Astrocyte of the cerebellum (primary cell): ENCODE measurements around the gene ROR2.

Source experiments
- DNase-seq: peaks from one replicate; pipeline ENCODE4 v3.0.0-alpha.2; 2011; ENCODE audit warnings: low read depth
- H3K4me3 ChIP-seq: 2 replicates; pipeline ENCODE4 v1.5.1; 2011; ENCODE audit warnings: mild to moderate bottlenecking, low read depth, low read length, moderate library complexity
- in situ Hi-C: cut with HindIII; loops from 2 replicates; pipeline ENCODE4 v1.10.0; 2017; ENCODE audit warnings: low sequenced_read_pairs
- TF ChIP-seq, protein P1 (sequence below): IDR thresholded peaks from 2 replicates; pipeline ENCODE4 v1.5.1; 2012; ENCODE audit warnings: low read length, low read depth, moderate library complexity, mild to moderate bottlenecking; ENCODE audit errors: missing control alignments

ROR2 gene

DNA sequence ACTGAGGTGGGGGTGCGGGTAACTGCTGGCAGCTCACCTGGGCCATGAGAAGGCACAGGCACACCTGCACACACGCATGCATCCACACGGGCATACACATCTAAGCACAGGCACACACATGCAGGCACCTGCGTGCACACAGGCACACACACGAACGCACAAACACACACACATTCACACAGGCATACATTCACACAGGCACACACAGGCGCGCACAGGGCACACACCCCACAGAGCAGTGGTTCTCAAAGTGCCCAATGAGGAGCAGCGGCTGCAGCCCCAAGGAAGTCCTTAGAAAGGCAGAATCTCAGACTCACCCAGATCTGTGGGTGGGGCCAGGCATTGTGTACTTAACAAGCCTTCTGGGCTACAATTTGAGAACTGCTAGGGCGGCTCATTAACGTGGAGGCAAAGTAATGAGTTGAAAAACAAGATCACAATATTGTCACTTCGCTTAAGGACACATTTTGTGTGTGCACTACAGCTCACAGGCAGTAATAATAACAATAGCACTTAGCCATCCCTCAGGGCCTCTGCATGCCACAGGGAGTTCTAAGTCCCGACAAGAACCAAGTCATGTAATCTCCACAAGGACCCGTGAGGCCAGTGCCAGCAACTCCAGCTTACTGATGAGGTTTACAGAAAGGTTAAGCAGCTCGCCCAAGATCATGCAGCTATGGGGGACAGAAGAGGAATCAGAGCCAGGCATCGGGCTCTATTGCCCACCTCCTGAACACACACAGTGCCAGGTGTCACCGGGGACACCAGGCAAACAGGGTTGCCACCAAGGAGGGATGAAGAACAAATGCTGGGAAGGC, 91.6 kb downstream of the ROR2 start:
- no peak for DNase-seq
- in situ Hi-C loops = no loop called here
- TF ChIP-seq, protein P1, sequence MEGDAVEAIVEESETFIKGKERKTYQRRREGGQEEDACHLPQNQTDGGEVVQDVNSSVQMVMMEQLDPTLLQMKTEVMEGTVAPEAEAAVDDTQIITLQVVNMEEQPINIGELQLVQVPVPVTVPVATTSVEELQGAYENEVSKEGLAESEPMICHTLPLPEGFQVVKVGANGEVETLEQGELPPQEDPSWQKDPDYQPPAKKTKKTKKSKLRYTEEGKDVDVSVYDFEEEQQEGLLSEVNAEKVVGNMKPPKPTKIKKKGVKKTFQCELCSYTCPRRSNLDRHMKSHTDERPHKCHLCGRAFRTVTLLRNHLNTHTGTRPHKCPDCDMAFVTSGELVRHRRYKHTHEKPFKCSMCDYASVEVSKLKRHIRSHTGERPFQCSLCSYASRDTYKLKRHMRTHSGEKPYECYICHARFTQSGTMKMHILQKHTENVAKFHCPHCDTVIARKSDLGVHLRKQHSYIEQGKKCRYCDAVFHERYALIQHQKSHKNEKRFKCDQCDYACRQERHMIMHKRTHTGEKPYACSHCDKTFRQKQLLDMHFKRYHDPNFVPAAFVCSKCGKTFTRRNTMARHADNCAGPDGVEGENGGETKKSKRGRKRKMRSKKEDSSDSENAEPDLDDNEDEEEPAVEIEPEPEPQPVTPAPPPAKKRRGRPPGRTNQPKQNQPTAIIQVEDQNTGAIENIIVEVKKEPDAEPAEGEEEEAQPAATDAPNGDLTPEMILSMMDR = no peak
- no peak overlapping the region for H3K4me3 ChIP-seq

DNA sequence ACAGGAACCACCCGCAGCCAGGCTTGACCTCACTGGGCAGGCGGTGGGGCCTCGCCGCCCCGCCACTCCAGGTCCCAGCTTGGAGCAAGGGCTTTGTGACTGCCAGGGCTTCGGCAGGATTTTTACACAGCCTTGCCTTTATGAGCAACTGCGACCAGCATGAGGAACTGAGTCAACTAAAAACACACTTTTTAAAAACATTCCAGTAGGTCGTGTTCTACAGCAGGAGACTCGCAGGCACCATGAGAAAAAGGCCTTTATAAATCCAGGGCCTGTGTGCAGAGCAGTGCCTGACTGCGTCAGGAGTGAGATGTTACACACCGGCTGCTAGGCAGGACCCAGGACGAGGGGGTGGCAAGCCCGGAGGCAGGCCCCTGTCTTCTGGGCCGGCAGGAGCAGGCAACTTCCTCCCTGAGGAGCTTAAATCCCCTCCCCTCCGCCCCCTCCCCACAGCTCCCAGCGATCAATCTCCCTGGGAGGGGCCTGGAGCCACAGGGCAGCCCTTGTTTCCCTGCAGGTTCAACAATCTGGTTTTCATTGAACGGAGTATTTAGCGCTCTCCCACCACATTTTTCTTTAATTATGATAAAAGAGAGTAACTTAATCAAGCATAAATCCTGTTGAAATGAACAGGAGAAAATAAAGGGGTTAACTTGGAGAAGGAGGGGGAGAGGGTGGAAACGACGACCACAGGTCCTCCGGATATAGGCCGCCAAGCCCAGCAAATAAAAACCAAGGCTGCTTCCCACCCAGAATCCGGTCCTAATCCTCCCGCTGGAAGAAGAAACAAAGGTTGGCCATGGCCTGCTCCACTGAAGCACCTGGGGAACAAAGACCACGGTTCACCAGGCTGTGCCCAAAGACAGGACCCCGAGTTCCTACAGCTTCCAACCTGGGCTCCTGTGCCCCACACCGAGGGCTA, 92.5 kb downstream of the ROR2 start:
- H3K4me3 ChIP-seq = no peak overlapping the region
- TF ChIP-seq, protein P1 = no peak
- DNase-seq = no peak
- in situ Hi-C loops = no loop called here

DNA sequence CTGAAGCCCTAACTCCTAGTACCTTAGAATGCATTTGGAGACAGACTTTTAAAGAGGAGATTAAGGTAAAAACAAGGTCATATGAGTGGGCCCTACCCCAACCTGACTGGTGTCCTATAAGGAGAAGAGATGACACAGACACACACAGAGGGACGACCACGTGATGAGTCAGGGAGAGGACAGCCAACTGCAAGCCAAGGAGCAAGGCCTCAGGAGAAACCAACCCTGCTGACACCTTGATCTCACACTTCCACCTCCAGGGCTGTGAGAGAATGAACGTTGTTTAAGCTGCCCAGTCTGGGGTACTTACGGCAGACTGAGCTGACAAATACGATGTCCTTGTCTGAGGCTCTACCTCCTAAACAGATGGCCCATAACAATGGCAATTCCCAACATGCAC, 93.6 kb downstream of the ROR2 start:
- in situ Hi-C loops = no loop called here
- TF ChIP-seq, protein P1 = no peak
- DNase-seq = no peak
- no peak overlapping the region for H3K4me3 ChIP-seq

DNA sequence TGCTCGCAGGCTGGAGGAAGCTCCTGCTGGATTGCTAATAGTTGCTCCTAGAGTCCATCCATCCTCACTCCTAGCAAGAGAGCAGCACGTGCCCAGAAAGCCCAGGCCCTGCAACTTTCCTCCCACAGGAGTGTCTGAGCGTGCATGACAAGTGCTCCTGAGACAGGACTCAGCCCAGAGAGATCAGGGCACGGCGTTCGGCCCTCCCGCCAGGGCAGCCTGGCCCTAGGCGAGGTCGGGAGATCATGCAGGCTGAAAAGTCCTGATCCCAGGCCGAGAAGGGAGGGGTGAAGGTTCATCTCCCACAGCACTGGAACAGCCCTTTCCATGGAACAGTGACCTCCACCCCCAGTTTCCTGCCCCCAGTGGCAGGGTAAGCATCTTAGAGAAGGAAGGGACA, 94.8 kb downstream of the ROR2 start:
- TF ChIP-seq, protein P1 = no peak
- in situ Hi-C loops = no loop called here
- no peak for DNase-seq
- no peak overlapping the region for H3K4me3 ChIP-seq

DNA sequence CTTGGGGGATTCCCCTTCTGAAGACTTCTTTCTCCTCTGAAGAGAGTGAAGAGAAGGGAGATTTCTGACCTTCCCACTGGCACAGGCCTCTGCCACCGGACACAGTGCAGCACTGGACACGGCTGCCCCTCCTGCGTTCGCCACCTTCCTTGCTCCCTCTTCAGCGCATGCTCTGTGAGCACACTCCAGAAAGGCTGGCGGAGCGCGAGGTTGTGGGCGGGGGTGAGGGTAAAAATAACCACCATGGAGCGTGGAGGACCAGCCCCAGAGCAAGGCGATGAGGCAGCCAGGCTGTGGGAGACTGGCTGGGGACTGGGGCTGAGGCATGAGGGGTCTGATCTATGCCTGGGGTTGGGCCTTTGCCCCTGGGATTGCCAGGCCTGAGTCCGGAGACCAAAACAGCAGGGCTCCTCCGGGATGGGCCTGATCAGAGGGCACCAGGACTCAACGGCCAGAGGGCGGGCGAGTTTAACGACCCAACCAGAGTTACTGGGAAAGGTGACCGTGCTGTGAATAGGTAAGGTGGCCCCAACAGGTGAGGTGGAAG, 97.2 kb downstream of the ROR2 start:
- TF ChIP-seq, protein P1 = no peak
- in situ Hi-C loops = no loop called here
- no peak for DNase-seq
- no peak overlapping the region for H3K4me3 ChIP-seq

DNA sequence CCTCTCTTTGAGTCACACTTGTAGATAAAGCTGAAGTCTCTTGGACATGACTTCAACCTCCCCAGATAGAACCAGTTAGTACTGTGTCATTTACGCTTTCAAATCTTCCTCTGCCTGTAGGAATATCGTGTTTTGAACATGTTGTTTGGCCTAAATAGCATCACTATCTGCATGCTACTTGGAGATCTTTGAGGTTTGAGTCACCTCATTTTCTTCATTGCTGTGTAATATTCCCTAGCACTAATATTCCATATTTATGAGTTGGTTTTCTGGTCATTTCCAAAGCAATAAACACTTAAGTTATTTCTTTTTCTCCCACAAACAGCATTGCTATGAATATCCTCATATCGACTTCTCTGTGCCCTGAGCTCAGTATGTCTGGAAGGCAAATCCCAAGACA, 100.3 kb downstream of the ROR2 start:
- no peak for DNase-seq
- TF ChIP-seq, protein P1 = no peak
- in situ Hi-C loops = loop anchor here (5.0 kb wide), 1 partner anchor 77 kb away; no protein-coding TSS in a partner anchor
- H3K4me3 ChIP-seq = no peak overlapping the region
